Measurements from ENCODE around the gene NCAPD3. TPM values are rescaled to one million over a fixed set of nuclear protein-coding genes. Genes with fewer than 3 reads are reported as not detected.

Gene NCAPD3
- total RNA-seq, 4 donors from 2014 or later = 6.2 to 9.6 (median 8.8) TPM

- TF ChIP-seq CTCF (IDR thresholded peaks at IDR 0.05) (peak; percentile 19 to 58 (median 43)), POLR2A (IDR thresholded peaks at IDR 0.05; ENCODE audit: low read depth) (peak; percentile 37), POLR2AphosphoS5 (IDR thresholded peaks at IDR 0.05) (peak; percentile 92 to 95), EP300 (IDR thresholded peaks at IDR 0.05) (no peak)
- H3K27me3 ChIP-seq = no peaks in the 10 kb centered on the region
- peaks cover 22 to 54% (median 45%) of the 10 kb centered on the region in 4 donors for H3K36me3 ChIP-seq
- DNase-seq (ENCODE audit: extremely low spot score) = peak; percentile 97
- H3K4me1 ChIP-seq = peaks cover 15 to 42% (median 31%) of the 10 kb centered on the region in 4 donors
- intact Hi-C loops (cut with DNase I) = loop anchor here (2.0 to 5.0 kb wide), 2 partner anchors 29 to 79 kb away; partner anchors contain the start of genes GLB1L2 and VPS26B
- H3K9me3 ChIP-seq = no peaks in the 10 kb centered on the region
- peak within 1 kb of the TSS; percentile 75 to 96 (median 78) for H3K4me3 ChIP-seq
- 0% methylated on average over 27 of the region's 70 CpGs for WGBS
- H3K27ac ChIP-seq (replicated peaks in 1 of 4) = peak within 1 kb of the TSS; percentile 76 to 81 (median 78)
Observed at GRCh38 chr11:134253188-134253993, 29.6 kb upstream of the NCAPD3 start, which contains the start of the genes ACAD8 and THYN1. Gene ACAD8 (plus strand): TSS chr11:134253568. CDS start chr11:134253601, 33 bp downstream. Gene THYN1 (minus strand): TSS chr11:134253352. CDS start chr11:134252882, 470 bp downstream.

- Histone ChIP-seq H3K9me3 (no peaks in the 10 kb centered on the region), H3K4me3 (peak overlapping the region; percentile 75 to 96 (median 78)), H3K27me3 (no peaks in the 10 kb centered on the region), H3K4me1 (peaks cover 15 to 42% (median 31%) of the 10 kb centered on the region in 4 donors), H3K27ac (replicated peaks in 1 of 4) (peak overlapping the region; percentile 76 to 81 (median 78)), H3K36me3 (peaks cover 28 to 54% (median 45%) of the 10 kb centered on the region in 4 donors)
- 4% methylated on average over 27 of the region's 27 CpGs for WGBS
- DNase-seq (ENCODE audit: extremely low spot score) = no peak
- intact Hi-C loops (cut with DNase I) = loop anchor here (2.0 to 5.0 kb wide), 2 partner anchors 28 to 80 kb away; partner anchors contain the start of genes GLB1L2 and VPS26B
- TF ChIP-seq CTCF (IDR thresholded peaks at IDR 0.05) = no peak
- TF ChIP-seq POLR2AphosphoS5 (IDR thresholded peaks at IDR 0.05) = no peak
- TF ChIP-seq POLR2A (IDR thresholded peaks at IDR 0.05; ENCODE audit: low read depth) = no peak
Observed at GRCh38 chr11:134252346-134253187, 28.8 kb upstream of the NCAPD3 start.

- Histone ChIP-seq H3K27ac (replicated peaks in 1 of 4) (no peak overlapping the region), H3K36me3 (peaks cover 31 to 58% (median 54%) of the 10 kb centered on the region in 4 donors), H3K27me3 (no peaks in the 10 kb centered on the region), H3K4me1 (peaks cover 15 to 35% (median 31%) of the 10 kb centered on the region in 4 donors), H3K9me3 (no peaks in the 10 kb centered on the region), H3K4me3 (no peak overlapping the region)
- DNase-seq (ENCODE audit: extremely low spot score) = no peak
- intact Hi-C loops (cut with DNase I) = loop anchor here (5.0 kb wide), 1 partner anchor 82 kb away; the partner anchor contains the start of gene GLB1L2
- 88% methylated on average over 2 of the region's 2 CpGs for WGBS
- TF ChIP-seq POLR2AphosphoS5 (IDR thresholded peaks at IDR 0.05) = no peak
Observed at GRCh38 chr11:134250675-134251074, 26.9 kb upstream of the NCAPD3 start.

- Histone ChIP-seq H3K9me3 (no peaks in the 10 kb centered on the region), H3K4me1 (peaks cover 15 to 31% (median 29%) of the 10 kb centered on the region in 4 donors), H3K27ac (replicated peaks in 1 of 4) (no peak overlapping the region), H3K4me3 (no peak overlapping the region), H3K27me3 (no peaks in the 10 kb centered on the region), H3K36me3 (peaks cover 31 to 63% (median 59%) of the 10 kb centered on the region in 4 donors)
- intact Hi-C loops (cut with DNase I) = loop anchor here (5.0 kb wide), 1 partner anchor 82 kb away; the partner anchor contains the start of gene GLB1L2
- WGBS = 84% methylated on average over 3 of the region's 3 CpGs
- TF ChIP-seq EP300 (IDR thresholded peaks at IDR 0.05) (no peak), POLR2AphosphoS5 (IDR thresholded peaks at IDR 0.05) (no peak), CTCF (IDR thresholded peaks at IDR 0.05) (no peak), POLR2A (IDR thresholded peaks at IDR 0.05; ENCODE audit: low read depth) (no peak)
- DNase-seq (ENCODE audit: extremely low spot score) = no peak
Observed at GRCh38 chr11:134250246-134250645, 26.5 kb upstream of the NCAPD3 start.

Data from esophagus muscularis mucosa (tissue), 4 donors.